ENCODE results near the gene MSS51. TPM values are rescaled to one million over a fixed set of nuclear protein-coding genes. Genes with fewer than 3 reads are reported as not detected.

MSS51 gene
- total RNA-seq, 1 donor from 2014 or later, result 1.3 TPM

Other genes starting within 250 kb of the MSS51 start
- 19.3 and 26.1 TPM in 2 replicates for gene DNAJC9, start 186.3 kb downstream of the MSS51 start, total RNA-seq
- 46.3 and 48.6 TPM in 2 replicates for gene MRPS16, start 180.9 kb downstream of the MSS51 start, total RNA-seq
- 0.39 and 0.41 TPM in 2 replicates for gene CFAP70, start 74.7 kb downstream of the MSS51 start, total RNA-seq
- gene ANXA7, start 19.5 kb downstream of the MSS51 start, total RNA-seq, result 76.1 and 102 TPM in 2 replicates
- 22.9 and 31.4 TPM in 2 replicates for gene PPP3CB, start 62.5 kb upstream of the MSS51 start, total RNA-seq
- 9.7 and 16.4 TPM in 2 replicates for gene USP54, start 157.8 kb upstream of the MSS51 start, total RNA-seq
- gene MYOZ1, start 207.9 kb upstream of the MSS51 start, total RNA-seq, result not detected in 2 replicates
- not detected in 2 replicates for gene SYNPO2L, start 222.5 kb upstream of the MSS51 start, total RNA-seq